NT2/D1 (cell line): ENCODE results near the gene TRIOBP.

Experiments
- SUZ12 ChIP-seq: IDR thresholded peaks from 2 replicates; pipeline ENCODE4 v1.6.1; 2011; ENCODE audit not compliant: insufficient read length, insufficient read depth; ENCODE audit errors: extremely low read depth
- YY1 ChIP-seq: IDR thresholded peaks from 2 replicates; pipeline ENCODE4 v1.6.1; 2011; ENCODE audit not compliant: insufficient read length, insufficient read depth
- ZNF274 ChIP-seq: IDR thresholded peaks from 2 replicates; pipeline ENCODE4 v1.6.1; 2011; ENCODE audit warnings: mild to moderate bottlenecking, low read depth, low read length

DNA sequence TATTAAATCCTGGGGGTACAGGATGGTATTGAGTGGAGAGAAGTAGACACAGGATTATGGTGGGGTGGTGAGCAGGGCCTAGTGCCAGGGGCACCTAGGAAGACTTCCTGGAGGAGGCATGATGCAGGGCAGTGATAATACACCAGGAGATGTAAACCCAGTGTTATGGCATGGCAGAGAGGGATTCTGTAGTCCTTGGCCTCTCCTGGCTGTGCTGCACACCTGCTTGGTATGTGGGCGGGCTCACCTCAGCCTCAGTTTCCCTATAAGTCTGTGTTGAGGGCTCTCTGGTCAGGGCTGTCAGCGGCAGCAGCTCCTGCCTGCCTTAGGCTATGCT, 36.2 kb upstream of the TRIOBP start:
- no peak for TF ChIP-seq SUZ12
- TF ChIP-seq YY1 = no peak
- no peak for TF ChIP-seq ZNF274
